ENCODE measurements around the gene CENPB. TPM values are rescaled to one million over a fixed set of nuclear protein-coding genes. Genes with fewer than 3 reads are reported as not detected.
A peak's percentile ranks its signal among the peaks of the same experiment; 100 is the strongest.
"Not testable (repeated sequence)": the region's sequence is repeated elsewhere in the genome, so short reads cannot be mapped to it uniquely, and the experiment has no call there.

CENPB gene
- total RNA-seq (2021): 101 and 108 TPM in 2 replicates
- percentile 82 among the genes with signal in this experiment for Bru-seq, nascent RNA
- BruChase-seq, experiment 1, labeled RNA remaining after a 2-hour chase: percentile 95 among the genes with signal in this experiment
- BruChase-seq, experiment 2, labeled RNA remaining after a 6-hour chase: percentile 97 among the genes with signal in this experiment
- long read RNA-seq, transcript CENPB-201 (1 exons, 2,840 nt): major isoform, 13 of 14 reads
- long read RNA-seq, partial matches to known transcripts: 0 of 14 reads
- long read RNA-seq, other reads (novel, unspliced or antisense): 1 of 14 reads

DNA sequence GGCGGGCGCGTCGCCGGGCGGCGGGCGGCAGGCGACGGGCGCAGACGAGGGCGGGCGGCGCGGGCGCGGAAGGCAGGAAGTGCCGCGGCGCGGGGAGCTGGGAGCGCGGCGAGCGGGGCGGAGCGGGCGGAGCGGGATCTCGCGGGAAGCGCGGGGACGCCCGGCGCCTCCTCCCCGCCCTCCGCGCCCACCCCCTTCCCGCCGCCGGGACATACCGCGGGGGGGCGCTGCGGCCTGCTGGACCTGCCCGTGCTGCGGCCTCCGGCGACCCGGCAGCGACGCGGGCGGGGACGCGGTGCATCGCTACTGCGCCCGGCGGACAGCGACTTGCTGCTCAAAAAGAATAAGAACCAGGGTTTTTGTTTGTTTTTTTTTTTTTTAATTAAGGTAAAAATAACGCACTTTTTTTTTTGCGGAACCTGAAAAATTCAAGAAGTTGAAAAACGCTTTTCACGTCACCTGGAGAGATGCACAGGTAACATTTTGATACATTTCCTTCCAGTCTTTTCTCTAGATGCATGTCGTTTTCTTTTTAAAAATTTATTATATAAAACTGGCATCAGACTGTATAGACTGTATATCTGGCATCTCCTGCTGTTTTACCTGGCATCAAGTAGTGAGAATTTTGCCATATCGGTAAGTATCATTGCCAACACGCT is at the start of gene CENPB:
Gene CENPB, minus strand, starts transcription at position 76 of the 659 bp plus-strand sequence. CDS start 257 bp downstream, outside the sequence.
- POLR2A ChIA-PET (ENCODE audit: low non-redundant PET): interaction anchor here (1.0 kb wide), 2 partner anchors 9 to 34 kb away, joined by 3 to 4 read pairs; partner anchors contain the start of genes AP5S1 and CDC25B
- intact Hi-C loops (cut with micrococcal nuclease; ENCODE audit: unreplicated experiment): loop anchor here (1.0 to 5.0 kb wide), 3 partner anchors 34 to 299 kb away; partner anchors contain the start of gene AP5S1
- CTCF ChIA-PET: interaction anchor here (0.8 to 2.9 kb wide), 7 partner anchors 9 to 298 kb away, joined by 3 to 21 read pairs (median 6); partner anchors contain the start of gene AP5S1
- no peak for TF ChIP-seq EZH2 (IDR thresholded peaks at IDR 0.05; ENCODE audit: borderline replicate concordance, low read depth, low read length, poor library complexity, severe bottlenecking)
- peak; percentile 68 for TF ChIP-seq CTCF (conservative IDR thresholded peaks at IDR 0.05; ENCODE audit: low read depth, low read length)
- Histone ChIP-seq H3K36me3 (ENCODE audit: insufficient read depth, low read length, poor library complexity, severe bottlenecking) (no peaks in the 10 kb centered on the region), H3K27me3 (replicated peaks; ENCODE audit: insufficient read depth, low read depth, low read length, poor library complexity) (no peaks in the 10 kb centered on the region), H3K27ac (ENCODE audit: low read depth, low read length, poor library complexity, severe bottlenecking) (peak within 1 kb of the TSS; percentile 87), H3K4me1 (ENCODE audit: insufficient read depth, low read length, poor library complexity, severe bottlenecking) (peaks cover 19% of the 10 kb centered on the region), H3K9me3 (ENCODE audit: low read depth, low read length, poor library complexity, severe bottlenecking) (no peaks in the 10 kb centered on the region), H3K4me3 (ENCODE audit: low read depth, low read length, poor library complexity, severe bottlenecking) (peak within 1 kb of the TSS; percentile 84)
- BruUV-seq (replicated peaks): no TSS peak
- peak; percentile 93 for DNase-seq (ENCODE audit: low spot score)

- no peak overlapping the region for H3K27ac ChIP-seq (ENCODE audit: low read depth, low read length, poor library complexity, severe bottlenecking)
- BruUV-seq (replicated peaks): no TSS peak
- ChIA-PET POLR2A (ENCODE audit: low non-redundant PET) (no interaction called here), CTCF (no interaction called here)
- no peak for DNase-seq (ENCODE audit: low spot score)
- intact Hi-C loops (cut with micrococcal nuclease; ENCODE audit: unreplicated experiment): no loop called here
- H3K27me3 ChIP-seq (replicated peaks; ENCODE audit: insufficient read depth, low read depth, low read length, poor library complexity): no peaks in the 10 kb centered on the region
- no peaks in the 10 kb centered on the region for H3K9me3 ChIP-seq (ENCODE audit: low read depth, low read length, poor library complexity, severe bottlenecking)
- TF ChIP-seq EZH2 (IDR thresholded peaks at IDR 0.05; ENCODE audit: borderline replicate concordance, low read depth, low read length, poor library complexity, severe bottlenecking) (no peak), CTCF (conservative IDR thresholded peaks at IDR 0.05; ENCODE audit: low read depth, low read length) (no peak)
- no peaks in the 10 kb centered on the region for H3K36me3 ChIP-seq (ENCODE audit: insufficient read depth, low read length, poor library complexity, severe bottlenecking)
- no peaks in the 10 kb centered on the region for H3K4me1 ChIP-seq (ENCODE audit: insufficient read depth, low read length, poor library complexity, severe bottlenecking)
- no peak overlapping the region for H3K4me3 ChIP-seq (ENCODE audit: low read depth, low read length, poor library complexity, severe bottlenecking)
Measured at GRCh38 chr20:3836132-3836531, 49.6 kb upstream of the CENPB start.

GRCh38 chr20:3829891-3830290 is 43.4 kb upstream of the CENPB start:
- CTCF ChIA-PET; H3K4me3 ChIP-seq (ENCODE audit: low read depth, low read length, poor library complexity, severe bottlenecking); H3K36me3 ChIP-seq (ENCODE audit: insufficient read depth, low read length, poor library complexity, severe bottlenecking): not testable (repeated sequence)

More at GRCh38 chr20:3829891-3830290, 43.4 kb upstream of the CENPB start:
- H3K27ac ChIP-seq (ENCODE audit: low read depth, low read length, poor library complexity, severe bottlenecking); POLR2A ChIA-PET (ENCODE audit: low non-redundant PET); DNase-seq (ENCODE audit: low spot score); H3K4me1 ChIP-seq (ENCODE audit: insufficient read depth, low read length, poor library complexity, severe bottlenecking); H3K9me3 ChIP-seq (ENCODE audit: low read depth, low read length, poor library complexity, severe bottlenecking); BruUV-seq (replicated peaks); H3K27me3 ChIP-seq (replicated peaks; ENCODE audit: insufficient read depth, low read depth, low read length, poor library complexity); intact Hi-C loops (cut with micrococcal nuclease; ENCODE audit: unreplicated experiment): not testable (repeated sequence)
